GM12878 (cell line): ENCODE measurements around the gene ZNFX1. TPM values are rescaled to one million over a fixed set of nuclear protein-coding genes. Genes with fewer than 3 reads are reported as not detected.

Experiments used
- ATAC-seq: fragments of 200-7000 bp; cut with Tn5 transposase; 3 replicates; pipeline ENCODE4 v1.9.1; 2020; ENCODE audit warnings: mild to moderate bottlenecking, moderate library complexity
- BruUV-seq: library from RNA; stranded (reverse); fragments of 400-500 nt; replicated peaks from 2 replicates; lab custom pipeline; 2021; lab: Mats Ljungman, UMichigan
- CTCF ChIA-PET: fragments of 300-600 bp; sonication (Branson Sonifier 250); formaldehyde crosslinking; extraction: SDS; loops from one replicate; lab custom pipeline; 2021; ENCODE audit warnings: inconsistent platforms; lab: Yijun Ruan, JAX
- POLR2A ChIA-PET: fragments of 350-600 bp; formaldehyde crosslinking; extraction: SDS; loops from one replicate; lab custom pipeline; 2021; ENCODE audit warnings: inconsistent platforms; lab: Charles Lee
- RAD21 ChIA-PET: fragments of 300-600 bp; sonication (Branson Sonifier 250); formaldehyde crosslinking; loops from one replicate; lab custom pipeline; 2023; ENCODE audit warnings: antibody characterized with exemption; ENCODE audit not compliant: unreplicated experiment; lab: Charles Lee
- SMC1A ChIA-PET: fragments of 300-600 bp; sonication (Branson Sonifier 250); formaldehyde crosslinking; loops from one replicate; lab custom pipeline; 2023; ENCODE audit not compliant: unreplicated experiment, uncharacterized antibody; lab: Charles Lee
- DNase-seq: peaks from one replicate; pipeline ENCODE4 v3.0.0-alpha.2; 2011; ENCODE audit warnings: low read depth, low spot score
- FAIRE-seq: peaks from 3 replicates; lab custom pipeline; 2011; peaks lifted over from hg19 to GRCh38; lab: Jason Lieb, UNC
- H2AFZ ChIP-seq: 2 replicates; pipeline ENCODE4 v1.6.0; 2011; ENCODE audit warnings: low read depth, low read length, control low read depth; ENCODE audit not compliant: control insufficient read depth
- H3K27ac ChIP-seq: 2 replicates; pipeline ENCODE4 v1.5.1; 2011; ENCODE audit warnings: control low read depth; ENCODE audit not compliant: control insufficient read depth, insufficient read depth
- H3K27me3 ChIP-seq, 2 experiments: replicated peaks in 1 of 2; 2 replicates each; pipeline versions ENCODE4 v1.6.0 to v1.6.1; 2011; ENCODE audit warnings: low read length in 1 of 2; ENCODE audit not compliant: control insufficient read depth in 2 of 2, insufficient read depth in 2 of 2
- H3K36me3 ChIP-seq, 2 experiments: 2 replicates each; pipeline ENCODE4 v1.5.1; 2011; ENCODE audit warnings: low read length in 1 of 2; ENCODE audit not compliant: control insufficient read depth in 2 of 2, insufficient read depth in 2 of 2
- H3K4me1 ChIP-seq: 2 replicates; pipeline ENCODE4 v1.6.1; 2011; ENCODE audit warnings: mild to moderate bottlenecking, low read length, moderate library complexity, mixed read lengths; ENCODE audit not compliant: control insufficient read depth, insufficient read depth
- H3K4me2 ChIP-seq: 2 replicates; pipeline ENCODE4 v1.6.0; 2011; ENCODE audit warnings: control low read depth; ENCODE audit not compliant: control insufficient read depth, insufficient read depth
- H3K4me3 ChIP-seq: fragments of 200-600 bp; sonication (generic); 2 replicates; pipeline ENCODE4 v1.5.1; 2016
- H3K79me2 ChIP-seq: 2 replicates; pipeline ENCODE4 v1.6.0; 2011; ENCODE audit warnings: low read length; ENCODE audit not compliant: control insufficient read depth, insufficient read depth
- H3K9ac ChIP-seq: 2 replicates; pipeline ENCODE4 v1.8.0; 2011; ENCODE audit warnings: low read length, control low read depth, mixed read lengths; ENCODE audit not compliant: control insufficient read depth, insufficient read depth
- H3K9me3 ChIP-seq: replicated peaks from 3 replicates; pipeline ENCODE4 v1.5.1; 2011; ENCODE audit warnings: mild to moderate bottlenecking, low read length; ENCODE audit not compliant: control insufficient read depth, insufficient read depth
- H4K20me1 ChIP-seq: 2 replicates; pipeline ENCODE4 v1.6.0; 2011; ENCODE audit not compliant: control insufficient read depth, insufficient read depth
- KLF5 ChIP-seq: fragments of 450-650 bp; IDR thresholded peaks from 2 replicates; pipeline ENCODE4 v1.6.1; 2014; ENCODE audit warnings: mild to moderate bottlenecking; ENCODE audit not compliant: partially characterized antibody
- PML ChIP-seq: IDR thresholded peaks from 2 replicates; pipeline ENCODE4 v1.6.1; 2012; ENCODE audit warnings: low read length, inconsistent platforms
- SIN3A ChIP-seq: IDR thresholded peaks from 2 replicates; pipeline ENCODE4 v1.6.1; 2012; ENCODE audit warnings: low read depth, low read length, improper control_type of control experiment
- SUPT20H ChIP-seq: IDR thresholded peaks from 2 replicates; pipeline ENCODE4 v1.6.1; 2011; ENCODE audit warnings: low read depth, mild to moderate bottlenecking, low read length, moderate library complexity, borderline replicate concordance; ENCODE audit not compliant: control insufficient read depth
- ZNF622 ChIP-seq: fragments of 450-650 bp; IDR thresholded peaks from 2 replicates; pipeline ENCODE4 v1.6.1; 2017; ENCODE audit warnings: mild to moderate bottlenecking, inconsistent platforms
- WGBS: methylation state at CpG from one replicate; pipeline ENCODE4 v1.1.6; 2016; ENCODE audit warnings: low lambda C conversion rate; ENCODE audit not compliant: insufficient replicate concordance, insufficient coverage; ENCODE audit errors: missing lambda C conversion rate; 5-methylcytosine and 5-hydroxymethylcytosine counted together
- in situ Hi-C: fragments of 300-500 bp; cut with MboI; formaldehyde crosslinking; loops from 9 replicates; pipeline ENCODE4 v1.14.3; 2018; ENCODE audit warnings: mixed read lengths
- intact Hi-C: fragments of 100-400 bp; cut with micrococcal nuclease; formaldehyde crosslinking; loops from one replicate; pipeline ENCODE4 v1.14.2; 2022; ENCODE audit not compliant: unreplicated experiment
- polyA plus RNA-seq, 11 experiments: library from polyadenylated mRNA; depleted of rRNA in 4 of 11; unstranded in 6 of 11; stranded (reverse) in 5 of 11; fragments of >200 nt; fragmentation: Nextera tagmentation in 4 of 11; fragmentation: Illumina TruSeq in 1 of 11; extraction: Ambion mirVana in 4 of 11; extraction: Trizol in 1 of 11; gene quantifications; 1 replicate in 1 of 11; 2 replicates in 10 of 11; pipeline versions ENCODE4 v1.2.1 to v1.2.3, GENCODE V29; 2011 to 2016; ENCODE audit warnings: inconsistent platforms in 2 of 11, missing spikeins in 2 of 11, low read depth in 1 of 11
- total RNA-seq, 4 experiments: library from RNA; depleted of rRNA in 3 of 4; stranded (reverse); fragments of >200 nt in 3 of 4; fragmentation: Illumina TruSeq in 1 of 4; extraction: Trizol in 1 of 4; gene quantifications; 2 replicates each; pipeline versions ENCODE4 v1.2.1 to v1.2.3, GENCODE V29; 2013 to 2021
- TF ChIP-seq, protein P1 (sequence below): fragments of 450-650 bp; IDR thresholded peaks from 2 replicates; pipeline ENCODE4 v1.6.1; 2017; ENCODE audit warnings: mild to moderate bottlenecking

The ZNFX1 gene
- total and polyA plus RNA-seq, 10 of the 15 experiments (the other 5 are each of a cell fraction or from before 2014, with no cell fraction given): 7.4 to 31.5 (median 25.6) TPM

DNA sequence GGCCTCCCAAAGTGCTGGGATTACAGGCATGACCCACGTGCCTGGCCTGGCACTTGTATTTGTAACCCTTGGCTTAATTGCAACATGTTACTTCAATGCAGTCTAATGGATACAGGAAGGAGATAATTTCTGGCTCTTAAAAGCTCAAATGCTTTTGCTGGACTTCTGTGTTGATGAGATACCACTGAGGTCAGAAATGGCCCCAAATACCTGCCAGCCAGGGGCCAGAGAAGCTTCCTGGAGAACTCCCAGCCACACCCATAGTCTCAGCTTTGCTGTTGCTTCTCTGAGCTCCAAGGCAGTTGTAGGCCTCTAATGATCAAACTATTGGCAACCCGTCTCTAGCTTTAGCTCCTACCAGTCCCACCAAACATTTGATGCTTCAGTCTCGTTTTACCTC lies 14.2 kb upstream of the ZNFX1 start:
- peaks cover 19 to 30% of the 10 kb centered on the region in 2 experiments for H3K36me3 ChIP-seq
- POLR2A ChIA-PET: interaction anchor here (0.8 to 1.9 kb wide), 3 partner anchors 10 to 20 kb away, joined by 3 to 6 read pairs (median 4); no protein-coding TSS in a partner anchor
- SMC1A ChIA-PET: interaction anchor here (0.8 to 1.1 kb wide), 2 partner anchors 11 to 102 kb away, joined by 3 read pairs; no protein-coding TSS in a partner anchor
- no peaks in the 10 kb centered on the region for H3K27me3 ChIP-seq
- intact Hi-C loops (no loop called here), in situ Hi-C loops (no loop called here)
- peaks cover 16% of the 10 kb centered on the region for H3K79me2 ChIP-seq
- no peak for DNase-seq
- BruUV-seq: no TSS peak
- peaks cover 5% of the 10 kb centered on the region; the same call in 1 of the 2 replicates for H3K4me1 ChIP-seq
- H3K4me3 ChIP-seq: no peak overlapping the region
- no peak overlapping the region for H3K4me2 ChIP-seq
- peaks cover 3% of the 10 kb centered on the region for H4K20me1 ChIP-seq
- 36% methylated on average over 3 of the region's 3 CpGs for WGBS
- TF ChIP-seq ZNF622: no peak
- TF ChIP-seq, protein P1, sequence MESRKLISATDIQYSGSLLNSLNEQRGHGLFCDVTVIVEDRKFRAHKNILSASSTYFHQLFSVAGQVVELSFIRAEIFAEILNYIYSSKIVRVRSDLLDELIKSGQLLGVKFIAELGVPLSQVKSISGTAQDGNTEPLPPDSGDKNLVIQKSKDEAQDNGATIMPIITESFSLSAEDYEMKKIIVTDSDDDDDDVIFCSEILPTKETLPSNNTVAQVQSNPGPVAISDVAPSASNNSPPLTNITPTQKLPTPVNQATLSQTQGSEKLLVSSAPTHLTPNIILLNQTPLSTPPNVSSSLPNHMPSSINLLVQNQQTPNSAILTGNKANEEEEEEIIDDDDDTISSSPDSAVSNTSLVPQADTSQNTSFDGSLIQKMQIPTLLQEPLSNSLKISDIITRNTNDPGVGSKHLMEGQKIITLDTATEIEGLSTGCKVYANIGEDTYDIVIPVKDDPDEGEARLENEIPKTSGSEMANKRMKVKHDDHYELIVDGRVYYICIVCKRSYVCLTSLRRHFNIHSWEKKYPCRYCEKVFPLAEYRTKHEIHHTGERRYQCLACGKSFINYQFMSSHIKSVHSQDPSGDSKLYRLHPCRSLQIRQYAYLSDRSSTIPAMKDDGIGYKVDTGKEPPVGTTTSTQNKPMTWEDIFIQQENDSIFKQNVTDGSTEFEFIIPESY: no peak
- no peak for TF ChIP-seq KLF5
- no peak for TF ChIP-seq SIN3A
- TF ChIP-seq PML: no peak
- TF ChIP-seq SUPT20H: no peak
- no peak overlapping the region for H3K27ac ChIP-seq
- RAD21 ChIA-PET: interaction anchor here (1.3 kb wide), 1 partner anchor 46 kb away, joined by 3 read pairs; no protein-coding TSS in a partner anchor
- peaks cover 7% of the 10 kb centered on the region for H3K9me3 ChIP-seq
- CTCF ChIA-PET: no interaction called here
- H3K9ac ChIP-seq: no peak overlapping the region
- ATAC-seq: no peak
- H2AFZ ChIP-seq: no peak overlapping the region
- FAIRE-seq: no peak
